ENCODE results near the gene CYP4V2. TPM values are rescaled to one million over a fixed set of nuclear protein-coding genes. Genes with fewer than 3 reads are reported as not detected.

Gene CYP4V2
- total RNA-seq, 4 donors from 2014 or later = 36.6 to 66.9 (median 48.2) TPM

DNA sequence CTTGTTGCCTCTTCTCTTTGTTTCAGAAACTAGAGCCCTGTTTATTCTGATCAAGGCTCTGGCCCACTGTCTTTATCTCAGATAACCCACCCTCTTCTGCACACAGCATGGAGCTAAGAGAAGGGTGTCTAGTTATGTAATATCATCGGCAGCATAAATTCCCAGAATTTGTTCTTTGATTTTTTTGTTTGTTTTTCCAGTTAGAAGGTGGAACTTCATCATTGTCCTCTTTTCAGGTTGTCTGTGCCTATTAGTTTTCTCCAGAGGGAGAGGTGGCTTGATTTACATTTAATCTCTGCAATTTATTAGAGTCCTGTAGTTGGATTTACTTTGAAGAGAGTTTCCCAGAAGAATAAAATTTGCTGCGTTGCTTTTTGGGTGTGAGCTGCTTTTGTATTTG is 59.4 kb downstream of the CYP4V2 start:
- H3K27ac ChIP-seq = no peak overlapping the region
- H3K36me3 ChIP-seq = no peaks in the 10 kb centered on the region
- no peaks in the 10 kb centered on the region for H3K4me1 ChIP-seq
- intact Hi-C loops (cut with DNase I) = no loop called here
- DNase-seq = no peak
- TF ChIP-seq, protein P1, sequence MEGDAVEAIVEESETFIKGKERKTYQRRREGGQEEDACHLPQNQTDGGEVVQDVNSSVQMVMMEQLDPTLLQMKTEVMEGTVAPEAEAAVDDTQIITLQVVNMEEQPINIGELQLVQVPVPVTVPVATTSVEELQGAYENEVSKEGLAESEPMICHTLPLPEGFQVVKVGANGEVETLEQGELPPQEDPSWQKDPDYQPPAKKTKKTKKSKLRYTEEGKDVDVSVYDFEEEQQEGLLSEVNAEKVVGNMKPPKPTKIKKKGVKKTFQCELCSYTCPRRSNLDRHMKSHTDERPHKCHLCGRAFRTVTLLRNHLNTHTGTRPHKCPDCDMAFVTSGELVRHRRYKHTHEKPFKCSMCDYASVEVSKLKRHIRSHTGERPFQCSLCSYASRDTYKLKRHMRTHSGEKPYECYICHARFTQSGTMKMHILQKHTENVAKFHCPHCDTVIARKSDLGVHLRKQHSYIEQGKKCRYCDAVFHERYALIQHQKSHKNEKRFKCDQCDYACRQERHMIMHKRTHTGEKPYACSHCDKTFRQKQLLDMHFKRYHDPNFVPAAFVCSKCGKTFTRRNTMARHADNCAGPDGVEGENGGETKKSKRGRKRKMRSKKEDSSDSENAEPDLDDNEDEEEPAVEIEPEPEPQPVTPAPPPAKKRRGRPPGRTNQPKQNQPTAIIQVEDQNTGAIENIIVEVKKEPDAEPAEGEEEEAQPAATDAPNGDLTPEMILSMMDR (IDR thresholded peaks at IDR 0.05) = no peak
- no peak for TF ChIP-seq POLR2A (IDR thresholded peaks at IDR 0.05)
- H3K27me3 ChIP-seq = no peaks in the 10 kb centered on the region
- WGBS, 2 donors = 54 to 63% methylated on average over 2 of the region's 2 CpGs
- H3K4me3 ChIP-seq (replicated peaks in 1 of 3) = no peak overlapping the region
- H3K9me3 ChIP-seq = no peaks in the 10 kb centered on the region

DNA sequence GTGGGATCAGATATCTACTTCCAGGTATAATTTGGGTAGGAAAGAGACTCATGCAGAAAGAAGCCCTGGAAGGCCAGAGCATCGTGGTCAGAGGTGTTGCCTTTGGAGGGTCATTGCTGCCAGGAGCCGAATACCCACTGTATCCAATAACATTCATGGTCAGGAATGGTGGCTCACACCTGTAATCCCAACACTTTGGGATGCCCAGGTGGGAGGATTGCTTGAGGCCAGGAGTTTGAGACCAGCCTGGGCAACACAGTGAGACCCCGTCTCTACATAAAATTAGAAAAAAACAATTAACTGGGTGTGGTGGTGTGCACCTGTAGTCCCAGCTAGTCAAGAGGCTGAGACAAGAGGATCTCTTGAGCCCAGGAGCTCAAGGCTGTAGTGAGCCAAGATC is 63.8 kb downstream of the CYP4V2 start:
- 89% methylated on average over 3 of the region's 3 CpGs for whole genome bisulfite sequencing, 2 donors
- intact Hi-C loops (cut with DNase I) = no loop called here
- no peaks in the 10 kb centered on the region for H3K36me3 ChIP-seq
- H3K27ac ChIP-seq = no peak overlapping the region
- no peak overlapping the region for H3K4me3 ChIP-seq (replicated peaks in 1 of 3)
- H3K4me1 ChIP-seq = no peaks in the 10 kb centered on the region
- no peaks in the 10 kb centered on the region for H3K27me3 ChIP-seq
- no peak for TF ChIP-seq POLR2A (IDR thresholded peaks at IDR 0.05)
- TF ChIP-seq, protein P1 (IDR thresholded peaks at IDR 0.05) = no peak
- DNase-seq = no peak
- H3K9me3 ChIP-seq = no peaks in the 10 kb centered on the region

DNA sequence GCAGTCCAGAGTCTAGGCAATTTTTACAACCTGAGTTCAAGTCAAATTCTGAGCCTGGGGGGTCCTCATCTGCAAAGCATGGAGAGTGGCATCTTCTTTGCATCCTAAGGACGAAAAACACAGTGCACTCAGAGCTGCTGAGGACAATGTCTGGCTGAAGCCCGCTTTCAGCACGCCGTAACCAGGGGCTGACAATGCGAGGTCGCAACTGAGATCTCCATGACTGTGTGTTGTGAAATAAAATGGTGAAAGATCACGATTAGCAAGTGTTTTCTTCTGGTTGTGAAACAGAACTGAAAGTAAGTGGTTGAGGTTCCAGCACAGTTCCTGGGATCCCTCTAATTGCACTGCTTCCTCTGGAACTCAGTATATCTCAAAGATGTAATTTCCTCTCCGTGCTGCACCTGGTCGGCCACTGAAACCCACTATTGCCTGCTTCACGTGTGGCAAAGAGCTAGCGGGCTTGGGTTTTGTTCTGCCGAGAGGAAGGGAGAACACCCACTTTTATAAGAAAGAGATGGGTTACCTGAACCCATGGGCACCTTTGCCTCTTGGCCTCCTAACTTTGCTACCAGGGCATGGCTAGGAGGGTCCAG is 66.9 kb downstream of the CYP4V2 start:
- Histone ChIP-seq H3K9me3 (no peaks in the 10 kb centered on the region), H3K4me1 (no peaks in the 10 kb centered on the region), H3K27me3 (no peaks in the 10 kb centered on the region), H3K4me3 (replicated peaks in 1 of 3) (no peak overlapping the region), H3K36me3 (no peaks in the 10 kb centered on the region), H3K27ac (no peak overlapping the region)
- 89 to 90% methylated on average over 12 of the region's 12 CpGs for WGBS, 2 donors
- TF ChIP-seq, protein P1 (IDR thresholded peaks at IDR 0.05) = no peak
- TF ChIP-seq POLR2A (IDR thresholded peaks at IDR 0.05) = no peak
- intact Hi-C loops (cut with DNase I) = no loop called here
- DNase-seq = no peak

DNA sequence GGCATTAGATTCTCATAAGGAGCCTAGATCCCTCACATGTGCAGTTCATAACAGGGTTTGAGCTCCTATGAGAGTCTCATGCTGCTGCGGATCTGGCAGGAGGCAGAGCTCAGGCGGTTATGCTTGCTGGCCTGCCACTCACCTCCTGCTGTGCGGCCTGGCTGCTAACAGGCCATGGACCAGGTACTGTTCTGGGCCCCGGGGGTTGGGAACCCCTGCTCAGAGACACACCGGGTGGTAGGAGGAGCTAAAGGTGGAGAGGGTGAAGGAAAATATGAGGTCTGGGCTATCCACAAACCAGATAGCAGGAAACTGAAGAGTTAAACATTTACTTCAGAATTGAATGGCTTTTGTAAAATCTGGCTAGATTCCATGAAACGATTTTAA is 68.7 kb downstream of the CYP4V2 start:
- H3K4me3 ChIP-seq (replicated peaks in 1 of 3) = no peak overlapping the region
- H3K27me3 ChIP-seq = no peaks in the 10 kb centered on the region
- no peaks in the 10 kb centered on the region for H3K9me3 ChIP-seq
- TF ChIP-seq POLR2A (IDR thresholded peaks at IDR 0.05) = no peak
- no peaks in the 10 kb centered on the region for H3K36me3 ChIP-seq
- H3K27ac ChIP-seq = no peak overlapping the region
- intact Hi-C loops (cut with DNase I) = no loop called here
- H3K4me1 ChIP-seq = no peaks in the 10 kb centered on the region
- DNase-seq = no peak
- 80 to 81% methylated on average over 6 of the region's 6 CpGs for WGBS, 2 donors

Other genes starting within 250 kb of the CYP4V2 start
- 10 to 100 TPM in 2 of 4 donors, 1 to 10 TPM in 2; 6.5 to 13.1 (median 10.0) TPM for gene TLR3, start 122.4 kb upstream of the CYP4V2 start, total RNA-seq
- 10 to 100 TPM in 2 of 4 donors, 1 to 10 TPM in 2; 8.1 to 13.4 (median 9.7) TPM for gene FAM149A, start 86.9 kb upstream of the CYP4V2 start, total RNA-seq
- gene KLKB1, start 35.9 kb downstream of the CYP4V2 start, total RNA-seq = 10 to 100 TPM in 1 of 4 donors, 1 to 10 TPM in 2, not detected in 1; 1.2 to 11.8 (median 2.3) TPM
- not detected for gene F11, start 74.6 kb downstream of the CYP4V2 start, total RNA-seq